ENCODE measurements around the gene ZKSCAN5.

- no peak for TF ChIP-seq CTCF (conservative IDR thresholded peaks at IDR 0.05 in 1 of 2, IDR thresholded peaks at IDR 0.05 in 1 of 2; ENCODE audit: low read depth in 1 of 2, low read length in 2 of 2)
- TF ChIP-seq EZH2 (IDR thresholded peaks at IDR 0.05; ENCODE audit: low read length, missing control alignments): no peak
Observed at GRCh38 chr7:99571768-99572167, 67.3 kb downstream of the ZKSCAN5 start.
